T-helper 1 cell treated with Interleukin-12 subunit alpha and Interleukin-12 subunit beta and Interleukin-4 antibody, amounts not matched to agents 30 ng/mL and 1 ng/mL, for 36 hours (primary cell): ENCODE measurements around the gene KARS1. TPM values are rescaled to one million over a fixed set of nuclear protein-coding genes. Genes with fewer than 3 reads are reported as not detected.

Experiments used
- intact Hi-C: fragments of 100-400 bp; cut with micrococcal nuclease; formaldehyde crosslinking; loops from one replicate; pipeline ENCODE4 v1.15.1; 2024
- total RNA-seq: library from RNA; stranded (reverse); gene quantifications from 2 replicates; pipeline ENCODE4 v1.2.3, GENCODE V29; 2022

The KARS1 gene
- total RNA-seq = 212 and 217 TPM in 2 replicates

- intact Hi-C loops = loop anchor here (1.0 to 10.0 kb wide), 18 partner anchors 19 to 1565 kb away; partner anchors contain the start of genes ADAT1, CFDP1, GABARAPL2 and GLG1
Observed at GRCh38 chr16:75647492-75648264, at the start of gene KARS1, which contains the start of gene TERF2IP. TSS of gene KARS1 (minus strand) at chr16:75647665. CDS start at chr16:75647639, 26 bp downstream. TSS of gene TERF2IP (plus strand) at chr16:75647773. CDS start at chr16:75647883, 110 bp downstream.

GRCh38 chr16:75695708-75696107, 48.2 kb upstream of the KARS1 start:
- intact Hi-C loops = no loop called here

- intact Hi-C loops = no loop called here
Observed at GRCh38 chr16:75687361-75687760, 39.9 kb upstream of the KARS1 start.

GRCh38 chr16:75682308-75682707, 34.8 kb upstream of the KARS1 start:
- intact Hi-C loops = no loop called here

- intact Hi-C loops = no loop called here
Observed at GRCh38 chr16:75679366-75679765, 31.9 kb upstream of the KARS1 start.

GRCh38 chr16:75676909-75677308, 29.4 kb upstream of the KARS1 start, which contains the start of gene CPHXL2:
TSS of gene CPHXL2 (minus strand) at chr16:75677009. CDS start at chr16:75676999, 10 bp downstream.
- intact Hi-C loops = no loop called here

GRCh38 chr16:75667503-75667902, 20.0 kb upstream of the KARS1 start:
- intact Hi-C loops = no loop called here

- intact Hi-C loops = no loop called here
Observed at GRCh38 chr16:75660726-75661302, 13.3 kb upstream of the KARS1 start.

- intact Hi-C loops = no loop called here
Observed at GRCh38 chr16:75660321-75660720, 12.9 kb upstream of the KARS1 start.

GRCh38 chr16:75658175-75658574, 10.7 kb upstream of the KARS1 start:
- intact Hi-C loops = no loop called here

- intact Hi-C loops = no loop called here
Observed at GRCh38 chr16:75653922-75654321, 6.5 kb upstream of the KARS1 start.

- intact Hi-C loops = loop anchor here (1.0 to 10.0 kb wide), 6 partner anchors 574 to 1564 kb away; partner anchors contain the start of genes GLG1 and WDR59
Observed at GRCh38 chr16:75648265-75649076, 1.0 kb upstream of the KARS1 start.

- intact Hi-C loops = loop anchor here (1.0 to 10.0 kb wide), 15 partner anchors 19 to 1543 kb away; partner anchors contain the start of genes ADAT1, CFDP1, GABARAPL2 and GLG1
Observed at GRCh38 chr16:75647112-75647491, 363 bp downstream of the KARS1 start.

GRCh38 chr16:75644240-75645012, 3.0 kb downstream of the KARS1 start:
- intact Hi-C loops = loop anchor here (5.0 to 10.0 kb wide), 3 partner anchors 570 to 1037 kb away; partner anchors contain the start of gene GLG1

GRCh38 chr16:75640598-75640997, 6.9 kb downstream of the KARS1 start:
- intact Hi-C loops = loop anchor here (10.0 kb wide), 2 partner anchors 566 to 946 kb away; no protein-coding TSS in a partner anchor

GRCh38 chr16:75635036-75635435, 12.4 kb downstream of the KARS1 start:
- intact Hi-C loops = no loop called here

GRCh38 chr16:75632857-75633256, 14.6 kb downstream of the KARS1 start:
- intact Hi-C loops = no loop called here

- intact Hi-C loops = no loop called here
Observed at GRCh38 chr16:75630052-75630451, 17.4 kb downstream of the KARS1 start.

GRCh38 chr16:75629132-75629531, 18.3 kb downstream of the KARS1 start:
- intact Hi-C loops = no loop called here

- intact Hi-C loops = loop anchor here (1.0 kb wide), 1 partner anchor 19 kb away; the partner anchor contains the start of genes KARS1 and TERF2IP
Observed at GRCh38 chr16:75628351-75628750, 19.1 kb downstream of the KARS1 start.
